Measurements from ENCODE around the gene SNX6.

DNA sequence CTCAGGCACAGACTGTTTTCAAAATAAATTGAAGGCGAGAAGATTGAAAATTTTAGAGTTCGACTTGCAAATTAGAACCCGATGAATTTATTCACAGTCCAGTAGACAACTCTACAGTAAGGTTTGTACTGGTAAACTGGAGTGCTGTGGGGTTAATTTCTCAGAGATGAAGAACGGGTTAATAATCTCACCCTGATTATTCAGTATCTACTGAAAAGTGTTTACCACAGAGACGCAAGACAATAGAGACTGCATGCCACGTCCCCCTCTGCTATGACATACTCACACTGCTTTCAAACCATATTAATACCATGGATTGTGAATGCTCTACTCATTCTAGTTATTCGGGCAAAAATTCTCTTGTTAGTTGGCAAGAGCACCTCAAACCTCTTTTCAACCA, 48.4 kb upstream of the SNX6 start:
- TF ChIP-seq, protein P1, sequence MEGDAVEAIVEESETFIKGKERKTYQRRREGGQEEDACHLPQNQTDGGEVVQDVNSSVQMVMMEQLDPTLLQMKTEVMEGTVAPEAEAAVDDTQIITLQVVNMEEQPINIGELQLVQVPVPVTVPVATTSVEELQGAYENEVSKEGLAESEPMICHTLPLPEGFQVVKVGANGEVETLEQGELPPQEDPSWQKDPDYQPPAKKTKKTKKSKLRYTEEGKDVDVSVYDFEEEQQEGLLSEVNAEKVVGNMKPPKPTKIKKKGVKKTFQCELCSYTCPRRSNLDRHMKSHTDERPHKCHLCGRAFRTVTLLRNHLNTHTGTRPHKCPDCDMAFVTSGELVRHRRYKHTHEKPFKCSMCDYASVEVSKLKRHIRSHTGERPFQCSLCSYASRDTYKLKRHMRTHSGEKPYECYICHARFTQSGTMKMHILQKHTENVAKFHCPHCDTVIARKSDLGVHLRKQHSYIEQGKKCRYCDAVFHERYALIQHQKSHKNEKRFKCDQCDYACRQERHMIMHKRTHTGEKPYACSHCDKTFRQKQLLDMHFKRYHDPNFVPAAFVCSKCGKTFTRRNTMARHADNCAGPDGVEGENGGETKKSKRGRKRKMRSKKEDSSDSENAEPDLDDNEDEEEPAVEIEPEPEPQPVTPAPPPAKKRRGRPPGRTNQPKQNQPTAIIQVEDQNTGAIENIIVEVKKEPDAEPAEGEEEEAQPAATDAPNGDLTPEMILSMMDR (IDR thresholded peaks at IDR 0.05): no peak
- no peak for TF ChIP-seq POLR2A (IDR thresholded peaks at IDR 0.05)

Data from adrenal gland (tissue), 5 donors.